Esophagus muscularis mucosa (tissue), 4 donors: ENCODE results near the gene EEF1AKMT3.
A peak's percentile ranks its signal among the peaks of the same experiment; 100 is the strongest.

Experiments
- EP300 ChIP-seq: sonication (generic); formaldehyde crosslinking; IDR thresholded peaks from one replicate; pipeline ENCODE4 v1.6.1; 2017; ENCODE audit warnings: antibody characterized with exemption
- POLR2A ChIP-seq: fragments of 450-650 bp; IDR thresholded peaks from one replicate; pipeline ENCODE4 v1.6.1; 2017; ENCODE audit warnings: antibody characterized with exemption, moderate library complexity, mild to moderate bottlenecking, low read depth
- POLR2AphosphoS5 ChIP-seq, 2 donors: sonication (generic); formaldehyde crosslinking; IDR thresholded peaks; one replicate each; pipeline ENCODE4 v1.6.1; 2017; ENCODE audit warnings: antibody characterized with exemption in 2 of 2
- TF ChIP-seq, protein P1 (sequence below), 3 experiments: fragments of 200-600 bp in 2 of 3; fragments of 450-650 bp in 1 of 3; sonication (generic) in 2 of 3; IDR thresholded peaks; one replicate each; pipeline ENCODE4 v1.5.1; 2017 to 2019; ENCODE audit warnings: antibody characterized with exemption in 3 of 3, mild to moderate bottlenecking in 2 of 3, moderate library complexity in 1 of 3

GRCh38 chr12:57822392-57823130 lies 50.1 kb downstream of the EEF1AKMT3 start:
- TF ChIP-seq, protein P1, sequence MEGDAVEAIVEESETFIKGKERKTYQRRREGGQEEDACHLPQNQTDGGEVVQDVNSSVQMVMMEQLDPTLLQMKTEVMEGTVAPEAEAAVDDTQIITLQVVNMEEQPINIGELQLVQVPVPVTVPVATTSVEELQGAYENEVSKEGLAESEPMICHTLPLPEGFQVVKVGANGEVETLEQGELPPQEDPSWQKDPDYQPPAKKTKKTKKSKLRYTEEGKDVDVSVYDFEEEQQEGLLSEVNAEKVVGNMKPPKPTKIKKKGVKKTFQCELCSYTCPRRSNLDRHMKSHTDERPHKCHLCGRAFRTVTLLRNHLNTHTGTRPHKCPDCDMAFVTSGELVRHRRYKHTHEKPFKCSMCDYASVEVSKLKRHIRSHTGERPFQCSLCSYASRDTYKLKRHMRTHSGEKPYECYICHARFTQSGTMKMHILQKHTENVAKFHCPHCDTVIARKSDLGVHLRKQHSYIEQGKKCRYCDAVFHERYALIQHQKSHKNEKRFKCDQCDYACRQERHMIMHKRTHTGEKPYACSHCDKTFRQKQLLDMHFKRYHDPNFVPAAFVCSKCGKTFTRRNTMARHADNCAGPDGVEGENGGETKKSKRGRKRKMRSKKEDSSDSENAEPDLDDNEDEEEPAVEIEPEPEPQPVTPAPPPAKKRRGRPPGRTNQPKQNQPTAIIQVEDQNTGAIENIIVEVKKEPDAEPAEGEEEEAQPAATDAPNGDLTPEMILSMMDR (IDR thresholded peaks at IDR 0.05): no peak
- TF ChIP-seq POLR2A: no peak
- no peak for TF ChIP-seq EP300
- TF ChIP-seq POLR2AphosphoS5 (IDR thresholded peaks at IDR 0.05): peak in 1 of 2 donors; percentile 12
